AG20443 (cell line): ENCODE data around the gene SLC4A11.

Experiments
- DNase-seq: peaks from one replicate; pipeline ENCODE4 v3.0.0; 2012; ENCODE audit warnings: low spot score, mixed read lengths

The SLC4A11 gene

DNA sequence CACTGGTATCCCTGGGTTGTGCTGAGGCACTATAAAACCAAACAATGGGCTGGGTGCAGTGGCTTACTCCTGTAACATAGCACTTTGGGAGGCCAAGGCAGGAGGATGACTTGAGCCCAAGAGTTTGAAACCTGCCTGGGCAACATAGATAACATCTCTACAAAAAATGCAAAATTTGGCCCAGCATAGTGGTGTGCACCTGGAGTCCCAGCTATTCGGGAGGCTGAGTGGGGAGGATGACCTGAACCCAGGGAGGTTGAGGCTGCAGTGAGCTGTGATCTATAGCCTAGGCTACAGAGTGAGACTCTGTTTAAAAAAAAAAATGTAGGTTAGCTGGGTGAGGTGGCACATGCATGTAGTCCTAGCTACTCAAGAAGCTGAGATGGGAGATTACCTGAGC, 7.7 kb upstream of the SLC4A11 start:
- DNase-seq, result no peak

DNA sequence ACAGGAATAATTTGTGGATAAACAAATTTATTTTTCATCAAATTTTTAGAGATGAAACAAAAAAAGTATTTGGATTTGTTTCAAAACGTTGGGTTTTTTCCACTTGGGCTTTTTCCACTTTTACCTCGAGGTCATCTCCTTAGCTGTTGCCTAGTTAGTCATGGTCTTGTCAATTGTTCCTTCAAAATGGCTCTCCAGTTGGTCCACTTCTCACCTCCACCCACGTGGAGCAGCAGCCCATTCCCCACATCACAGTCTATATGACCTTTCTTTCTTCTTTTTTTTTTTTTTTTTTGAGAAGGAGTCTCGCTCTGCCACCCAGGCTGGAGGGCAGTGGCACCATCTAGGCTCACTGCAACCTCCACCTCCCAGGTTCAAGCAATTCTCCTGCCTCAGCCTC, 6.7 kb upstream of the SLC4A11 start:
- DNase-seq, result no peak

DNA sequence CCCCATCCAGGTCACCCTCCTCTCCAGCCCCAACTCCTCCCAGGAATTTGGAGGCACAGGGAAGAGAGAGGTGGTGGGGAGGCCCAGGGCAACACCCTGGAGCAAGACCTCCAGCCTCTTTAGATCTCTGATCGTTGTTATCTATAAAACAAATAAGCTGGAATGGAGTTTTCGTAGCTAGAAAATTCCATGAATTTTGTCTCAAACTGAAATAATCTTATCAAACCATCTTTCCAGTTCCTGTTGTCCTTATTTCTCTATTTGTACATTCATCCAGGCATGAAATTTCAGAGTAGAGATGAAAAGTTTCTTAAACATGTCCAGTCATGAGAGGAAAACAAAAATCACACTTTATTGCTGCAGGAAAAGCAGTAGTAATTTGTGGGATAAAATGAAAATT, 6.2 kb upstream of the SLC4A11 start:
- DNase-seq, result no peak

DNA sequence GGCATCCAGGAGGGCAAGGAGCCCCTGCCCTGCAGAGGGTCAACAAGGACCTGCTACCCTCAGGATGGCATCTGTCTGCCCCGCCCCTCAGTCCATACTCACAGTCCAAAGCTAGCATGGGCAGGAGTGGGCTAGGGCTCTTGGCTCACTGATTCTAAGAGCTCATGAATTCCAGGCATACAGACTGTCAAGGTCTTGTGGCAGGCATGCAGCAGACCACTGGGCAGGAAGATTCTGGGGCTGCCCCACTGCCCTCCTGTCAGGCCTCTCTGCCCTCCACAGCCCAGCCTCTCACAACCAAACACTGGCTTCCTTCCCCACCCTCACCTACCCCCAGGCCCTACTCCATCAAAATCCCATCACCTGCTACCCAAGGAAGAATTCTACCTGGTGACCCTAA, 5.6 kb upstream of the SLC4A11 start:
- no peak for DNase-seq

DNA sequence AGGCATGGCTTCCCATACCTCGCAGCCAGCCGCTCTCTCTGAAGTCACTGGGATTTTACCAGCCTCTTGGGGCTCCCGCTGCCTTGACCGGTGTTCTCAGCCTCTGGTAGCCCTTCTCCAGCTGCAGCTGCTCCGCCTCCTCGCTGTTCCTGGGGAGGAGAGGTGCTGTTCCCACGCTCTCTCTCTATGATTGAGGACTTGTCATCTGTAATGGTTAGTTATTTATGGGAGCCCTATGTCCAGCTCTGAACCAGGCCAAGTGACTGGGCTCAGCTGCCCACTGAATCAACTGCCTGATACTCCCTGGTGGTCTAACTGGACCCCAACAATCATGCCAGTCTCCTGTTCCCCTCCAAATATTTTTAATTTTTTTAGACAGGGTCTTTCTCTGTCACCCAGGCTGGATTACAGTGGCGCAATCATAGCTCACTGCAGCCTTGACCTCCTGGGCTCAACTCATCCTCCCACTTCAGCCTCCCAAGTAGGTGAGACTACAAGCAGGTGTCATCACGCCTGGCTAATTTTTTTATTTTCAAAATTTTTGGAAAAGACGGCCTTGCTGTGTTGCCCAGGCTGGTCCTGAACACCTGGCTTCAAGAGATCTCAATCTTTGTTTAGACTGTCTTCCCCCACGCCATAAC, 4.8 kb upstream of the SLC4A11 start:
- DNase-seq, result no peak

DNA sequence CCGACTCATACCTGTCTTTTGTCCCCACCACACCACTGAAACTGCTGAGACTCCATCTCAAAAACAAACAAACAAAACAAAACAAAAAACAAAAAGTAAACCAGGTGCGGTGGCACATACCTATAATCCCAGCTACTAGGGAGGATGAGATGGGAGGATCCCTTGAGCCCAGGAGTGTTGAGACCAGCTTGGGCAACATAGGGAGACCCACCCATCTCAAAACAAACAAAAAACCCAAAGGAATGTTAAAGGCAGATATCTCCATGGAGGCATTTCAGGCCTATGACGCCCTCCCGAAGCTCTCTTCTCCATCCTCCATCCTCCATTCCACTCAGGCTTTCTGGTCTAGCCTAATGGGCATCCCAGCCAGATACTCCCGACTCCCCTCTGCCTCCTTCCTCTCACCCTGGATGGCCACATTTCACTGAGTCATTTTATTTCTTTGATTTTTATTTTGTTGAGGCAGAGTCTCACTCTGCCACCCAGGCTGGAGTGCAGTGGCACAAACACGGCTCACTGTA, 3.2 kb upstream of the SLC4A11 start:
- no peak for DNase-seq

DNA sequence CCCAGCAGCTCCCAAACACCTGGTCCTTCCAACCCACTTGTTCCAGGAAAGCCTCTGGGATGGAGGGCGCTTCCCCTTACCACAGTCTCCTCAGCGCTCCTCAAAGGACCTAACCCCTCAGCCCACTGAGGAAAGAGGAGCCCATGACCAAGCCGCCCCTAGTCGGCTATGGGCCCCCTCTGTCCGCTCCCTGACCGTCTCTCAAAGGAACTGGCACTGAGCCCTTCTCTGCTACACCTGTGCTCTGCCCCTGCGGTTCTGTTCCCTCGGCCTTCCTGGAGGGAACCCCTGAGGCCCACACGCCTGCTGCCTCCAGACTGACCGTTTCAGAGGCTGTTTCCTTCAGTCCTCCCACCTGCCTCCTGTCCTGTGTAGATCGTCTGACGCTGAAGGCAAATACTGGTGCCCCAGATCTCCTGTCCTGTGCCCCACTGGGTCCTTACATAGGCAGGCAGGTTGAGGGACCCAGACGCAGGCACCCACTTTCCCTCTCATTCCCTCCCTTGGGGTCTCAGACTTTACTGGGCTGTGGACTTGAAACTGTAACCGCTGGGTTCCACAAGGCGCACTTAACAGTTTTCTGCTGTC, 1.9 kb upstream of the SLC4A11 start:
- no peak for DNase-seq

DNA sequence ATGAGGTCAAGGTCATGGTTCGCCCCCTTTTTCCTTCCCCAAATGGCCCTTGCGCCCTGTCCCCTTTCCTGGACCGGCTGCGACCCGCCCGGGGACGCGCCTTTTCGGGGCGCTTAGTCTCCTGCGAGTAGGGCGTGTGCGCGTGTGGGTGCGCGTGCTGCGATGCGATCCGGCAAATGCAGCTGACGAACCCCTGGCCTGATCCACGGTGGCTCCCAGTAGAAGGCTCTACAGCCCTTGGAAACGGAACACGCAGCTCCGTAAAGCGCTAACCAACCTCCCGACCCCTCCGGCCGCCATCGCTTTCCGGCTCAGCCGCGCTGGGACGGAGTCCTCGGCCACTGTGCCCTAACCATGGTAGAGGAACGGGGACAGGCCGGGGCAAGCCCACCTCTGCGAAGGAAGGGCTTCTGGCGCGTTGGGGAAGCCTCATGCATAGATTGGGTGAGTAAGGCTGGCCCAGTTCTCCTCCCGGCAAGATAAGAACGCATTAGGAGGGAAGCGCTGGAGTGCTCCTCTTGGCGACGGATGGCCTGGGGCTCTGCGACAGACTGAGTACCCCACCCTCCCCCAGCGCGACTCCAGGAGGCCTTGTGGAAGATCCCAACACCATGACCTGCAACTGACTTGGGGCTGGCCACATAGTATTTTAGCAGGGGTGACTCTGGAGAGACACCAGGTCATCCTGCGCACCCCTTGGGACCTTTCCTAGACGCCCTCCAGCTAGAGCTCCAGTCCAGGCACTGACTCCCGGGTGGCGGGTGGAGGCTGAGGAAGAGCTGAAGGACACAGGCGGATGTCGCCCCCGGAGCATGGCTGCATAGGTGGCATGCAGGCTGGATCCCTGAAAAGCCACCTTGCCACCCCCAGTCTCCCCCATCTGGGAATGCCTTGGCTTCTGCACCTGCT, 1.1 kb upstream of the SLC4A11 start:
- DNase-seq, result peak; percentile 62

DNA sequence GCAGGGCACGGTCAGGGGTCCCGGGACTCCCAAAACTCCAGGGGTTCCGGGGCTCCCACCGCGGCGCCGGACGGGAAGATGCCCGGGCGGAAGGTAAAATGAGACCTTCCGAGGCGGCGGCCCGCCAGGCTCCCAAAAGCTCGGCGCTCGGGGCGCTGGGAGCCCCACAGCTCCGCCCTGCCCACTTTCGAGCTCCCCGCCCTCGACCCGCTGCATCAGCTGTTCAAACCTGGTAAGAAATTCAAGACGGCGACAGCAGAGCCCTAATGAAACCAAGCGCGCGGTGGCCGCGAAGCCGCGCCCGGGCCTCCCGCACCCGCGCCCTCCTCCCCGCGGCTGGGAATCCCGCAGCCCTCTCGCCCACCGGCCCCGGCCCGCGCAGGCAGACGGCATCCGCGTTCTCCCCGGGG, 369 bp downstream of the SLC4A11 start:
- peak; percentile 76 for DNase-seq

DNA sequence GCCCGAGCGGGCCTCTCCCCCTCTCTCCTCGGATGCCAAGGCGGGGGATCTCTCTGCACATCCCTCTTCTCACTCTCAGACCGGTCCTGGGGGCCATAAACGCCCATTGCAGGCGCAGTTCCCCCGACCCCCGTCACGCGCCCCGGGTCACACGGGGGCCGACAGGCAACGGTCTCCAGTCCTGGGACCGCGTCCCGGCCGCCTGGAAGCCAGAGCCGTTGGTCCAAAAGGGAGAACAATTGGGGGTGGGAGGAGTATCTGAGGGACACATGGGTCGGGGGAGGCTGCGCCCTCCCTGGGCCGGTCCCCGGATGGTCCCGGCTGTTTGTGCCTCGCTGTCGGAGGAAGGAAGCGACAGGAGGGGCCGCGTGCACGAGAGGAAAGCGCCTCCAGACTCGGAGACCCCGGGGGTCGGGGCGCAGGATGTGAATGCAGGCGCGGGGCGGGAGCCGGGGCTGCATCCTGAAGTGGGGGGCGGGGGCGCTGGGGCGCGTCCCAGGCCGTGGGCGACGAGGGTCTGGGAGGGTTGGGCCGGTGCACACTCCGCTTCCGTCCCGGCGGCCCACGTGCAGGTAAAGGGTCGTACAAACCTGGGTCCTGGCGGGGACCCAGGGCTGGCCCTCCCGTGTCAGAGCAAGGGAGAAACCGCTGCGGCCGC, 903 bp downstream of the SLC4A11 start:
- DNase-seq, result no peak

DNA sequence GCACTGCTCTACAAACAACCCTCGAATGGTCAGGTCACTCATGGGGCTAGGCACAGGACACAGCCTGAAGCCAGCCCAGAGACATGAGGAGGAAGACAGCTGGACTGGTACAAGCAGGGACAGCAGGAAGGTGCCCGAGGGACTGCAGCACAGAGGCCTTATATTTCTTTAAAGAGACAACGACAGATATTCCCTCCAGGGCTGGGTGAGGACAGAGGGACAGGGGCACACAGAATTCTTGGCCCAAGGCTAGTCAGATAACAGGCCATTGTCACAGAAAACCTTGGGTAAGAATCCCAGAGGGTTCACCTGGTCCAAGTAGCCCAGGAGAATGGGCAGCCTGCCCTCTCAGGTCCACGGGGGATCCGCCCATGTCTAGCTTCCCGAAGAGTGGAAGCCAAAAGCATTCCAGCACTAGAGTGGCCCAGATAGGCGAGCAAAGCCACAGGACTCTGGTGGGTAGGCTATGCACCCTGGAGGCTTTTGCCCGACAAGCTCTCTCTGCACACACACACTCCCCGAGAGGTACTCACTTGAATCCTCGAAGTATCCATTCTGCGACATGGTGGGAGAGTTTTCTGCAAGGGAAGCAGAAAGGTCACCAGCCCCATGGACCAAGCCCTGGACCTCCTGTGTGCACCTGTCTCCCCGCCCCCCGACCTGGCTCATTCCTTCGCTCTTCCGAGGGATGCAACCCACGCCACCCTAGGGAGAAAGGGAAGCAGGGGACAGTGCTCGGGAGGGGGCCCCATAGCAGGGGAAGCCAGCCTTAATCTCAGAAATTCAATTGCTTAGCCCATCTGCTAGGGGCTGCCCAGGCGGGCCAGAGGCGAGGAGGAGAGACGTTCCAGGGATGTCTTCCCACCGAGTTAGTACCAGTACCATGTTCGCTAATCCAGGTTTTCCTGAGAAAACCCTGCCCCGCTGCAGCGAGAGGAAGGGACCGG, 1.7 kb downstream of the SLC4A11 start:
- DNase-seq, result no peak

DNA sequence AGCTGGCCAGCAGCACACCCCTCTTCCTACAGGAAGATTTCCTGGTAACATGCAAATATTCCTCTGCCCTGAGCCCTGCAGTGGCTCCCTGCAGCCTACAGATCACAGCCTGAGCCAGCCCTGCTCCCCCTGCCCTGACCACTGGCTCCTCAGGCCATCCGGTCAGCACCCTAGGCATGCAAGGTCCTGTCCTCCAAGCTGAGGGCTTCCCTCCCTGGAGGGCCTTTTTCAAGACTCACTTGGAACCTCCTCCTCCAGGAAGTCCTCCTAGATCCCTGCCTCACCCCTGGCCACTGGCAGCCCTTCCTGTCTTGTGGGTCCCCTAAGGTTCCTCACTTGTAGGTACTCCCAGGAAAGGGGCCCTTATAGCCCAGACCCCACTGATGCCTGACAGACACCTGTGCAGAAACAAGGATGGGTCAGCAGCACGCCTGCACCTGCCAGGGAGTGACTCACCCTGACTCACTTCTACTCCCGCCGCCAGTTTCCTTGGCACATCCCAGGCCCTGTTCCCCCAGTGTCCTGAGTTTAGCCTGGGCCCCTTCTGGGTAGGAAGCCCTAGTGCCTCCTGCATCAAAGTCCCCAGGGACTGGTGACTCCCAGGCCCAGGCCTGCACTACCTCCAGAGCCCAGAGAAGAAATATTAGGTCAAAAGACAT, 3.2 kb downstream of the SLC4A11 start:
- no peak for DNase-seq

DNA sequence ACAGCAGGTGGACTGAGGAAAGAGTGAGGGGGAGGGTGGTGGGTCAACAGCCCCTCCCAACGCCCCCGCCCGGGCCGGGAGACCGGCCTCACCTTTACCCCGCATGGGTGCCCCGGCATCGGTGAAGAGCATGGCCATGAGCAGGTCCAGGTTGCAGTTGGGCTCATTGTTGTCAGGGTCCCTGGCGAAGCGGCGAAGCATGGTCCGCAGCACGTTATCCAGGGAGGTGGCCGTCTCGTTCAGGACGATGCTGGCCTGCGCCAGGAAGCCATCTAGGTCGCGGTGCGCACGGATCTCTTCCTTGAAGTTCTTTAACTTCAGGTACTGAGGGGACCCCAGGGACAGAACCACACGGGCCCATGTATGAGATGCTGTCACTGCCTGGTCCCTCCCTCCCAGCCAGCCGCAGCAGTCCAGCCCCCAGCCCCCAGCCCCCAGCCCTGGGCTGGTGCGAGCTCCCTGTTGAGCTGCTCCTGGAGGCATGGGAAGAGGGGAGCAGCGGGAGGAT, 4.9 kb downstream of the SLC4A11 start:
- no peak for DNase-seq

DNA sequence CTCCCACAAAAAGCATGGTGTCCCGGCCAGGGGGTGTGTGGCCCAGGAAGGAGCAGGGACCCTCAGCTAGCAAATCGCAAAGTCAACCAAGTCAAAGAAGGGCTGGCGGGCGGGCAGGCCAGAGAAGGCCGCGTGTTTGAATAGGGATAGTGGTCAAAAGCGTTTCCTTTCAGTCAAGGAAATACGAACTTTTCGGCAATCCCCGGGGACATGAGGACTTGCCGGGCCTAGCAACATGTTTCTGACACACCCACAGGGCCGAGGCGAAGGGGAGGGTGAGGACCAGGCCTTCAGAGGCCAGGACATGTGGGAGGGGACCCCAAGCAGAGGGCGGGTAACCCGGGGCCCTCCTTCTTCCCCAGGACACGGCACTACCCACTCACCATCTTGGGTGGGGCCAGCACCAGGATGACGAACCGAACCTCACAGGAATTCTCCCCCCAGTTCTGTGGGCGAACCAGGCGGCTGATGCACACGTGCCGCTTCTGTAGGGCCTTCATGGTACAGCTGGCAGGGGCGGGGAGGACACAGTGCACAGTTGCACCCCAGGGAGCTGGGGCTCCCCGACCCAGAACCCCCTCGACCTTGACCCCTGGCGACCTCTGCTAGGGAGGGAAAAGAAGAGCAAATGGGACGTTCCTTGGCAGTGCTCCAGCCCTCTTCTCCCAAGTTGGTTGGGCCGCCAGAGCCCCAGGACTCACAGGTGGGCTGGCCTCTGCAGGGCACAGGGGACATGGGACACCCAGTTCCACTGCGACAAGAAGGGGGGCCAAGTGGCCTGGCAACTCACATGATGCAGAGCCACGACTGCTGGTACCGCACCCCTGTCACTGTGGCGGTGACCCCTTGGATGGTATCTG, 5.6 kb downstream of the SLC4A11 start:
- DNase-seq, result no peak

DNA sequence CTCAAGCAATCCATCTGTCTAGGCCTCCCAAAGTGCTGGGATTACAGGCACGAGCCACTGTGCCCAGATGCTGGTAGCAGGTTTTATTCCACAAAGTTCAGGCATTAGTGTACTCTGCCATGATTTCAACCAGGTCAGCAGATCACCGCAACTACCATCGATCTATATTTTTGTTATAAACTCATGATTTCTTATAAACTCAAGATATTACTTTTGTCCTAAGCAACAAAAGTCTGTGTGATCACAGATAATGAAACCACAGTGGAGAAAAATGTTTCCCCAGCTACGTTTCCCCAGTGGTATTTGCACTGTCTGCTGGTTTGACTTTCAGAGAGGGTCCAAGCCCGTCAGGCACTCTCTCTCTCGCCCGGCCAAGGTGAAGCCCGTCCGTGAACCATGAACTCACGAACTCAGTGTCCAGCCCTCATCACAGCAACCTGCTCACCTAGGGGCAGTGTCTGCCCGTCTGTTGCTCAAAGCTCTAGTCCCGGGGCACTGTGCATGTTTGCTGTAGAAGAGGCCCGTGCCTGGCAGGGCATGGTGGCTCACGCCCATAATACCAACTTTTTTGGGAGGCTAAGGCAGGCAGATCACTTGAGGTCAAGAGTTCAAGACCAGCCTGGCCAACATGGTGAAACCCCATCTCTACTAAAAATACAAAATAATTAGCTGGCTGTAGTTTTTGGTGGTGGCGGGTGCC, 7.0 kb downstream of the SLC4A11 start:
- DNase-seq, result no peak

DNA sequence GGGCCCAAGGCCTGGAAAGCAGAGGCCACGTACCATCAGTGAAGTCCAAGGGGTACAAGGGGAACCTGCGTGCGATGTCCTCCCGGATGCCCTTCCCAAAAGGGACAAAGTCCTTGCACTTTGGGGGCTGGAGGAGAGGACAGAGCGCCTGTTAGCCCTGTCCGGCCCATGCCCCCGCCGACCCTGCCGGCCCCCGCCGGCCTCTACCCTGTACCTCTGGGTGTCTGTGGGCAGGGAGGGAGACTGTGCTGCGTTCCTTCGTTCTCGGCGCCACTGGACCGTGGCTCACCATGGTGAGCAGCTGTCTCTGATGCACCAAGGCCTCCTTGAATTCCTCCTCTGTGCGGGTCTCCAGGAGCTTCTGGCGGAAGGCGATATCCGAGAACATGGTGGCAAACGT, 7.9 kb downstream of the SLC4A11 start:
- DNase-seq, result no peak

DNA sequence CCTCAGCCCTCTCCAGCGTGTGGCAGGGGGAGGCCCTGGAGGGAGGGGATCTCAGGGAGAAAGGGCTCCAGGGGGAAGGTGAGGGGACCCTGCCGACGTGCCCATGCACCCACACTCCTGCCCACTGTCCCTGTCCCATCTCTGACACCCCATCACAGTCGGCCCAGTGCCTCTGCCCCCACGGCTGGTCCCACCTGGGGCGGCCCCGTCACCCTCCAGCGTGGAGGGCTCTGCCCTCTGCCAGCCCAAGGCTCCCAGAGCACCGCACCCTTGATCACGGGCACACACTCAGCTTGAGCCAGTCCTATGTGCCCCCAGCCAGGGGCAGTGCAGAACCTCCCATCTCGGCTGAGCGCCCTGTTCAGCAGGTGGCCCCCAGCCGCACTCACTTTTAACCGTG, 9.2 kb downstream of the SLC4A11 start:
- no peak for DNase-seq

DNA sequence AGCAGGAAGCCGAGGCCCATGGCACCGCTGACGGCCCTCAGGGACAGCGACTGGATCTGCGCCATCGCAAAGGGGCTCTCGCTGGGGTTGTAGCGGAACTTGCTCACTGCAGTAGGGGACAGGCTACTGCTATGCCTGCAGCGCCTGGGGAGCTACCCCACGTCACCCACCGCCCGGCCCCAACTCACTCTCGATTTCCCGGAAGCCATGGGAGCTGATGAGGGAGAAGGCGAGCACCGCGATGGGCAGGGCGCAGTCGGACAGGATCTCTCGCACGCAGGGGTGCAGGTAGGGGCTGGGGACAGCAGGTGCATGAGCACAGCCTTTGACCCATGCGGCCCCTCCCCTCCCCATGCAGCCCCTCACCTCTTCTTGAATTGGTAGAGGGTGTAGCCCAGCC, 9.8 kb downstream of the SLC4A11 start:
- no peak for DNase-seq

DNA sequence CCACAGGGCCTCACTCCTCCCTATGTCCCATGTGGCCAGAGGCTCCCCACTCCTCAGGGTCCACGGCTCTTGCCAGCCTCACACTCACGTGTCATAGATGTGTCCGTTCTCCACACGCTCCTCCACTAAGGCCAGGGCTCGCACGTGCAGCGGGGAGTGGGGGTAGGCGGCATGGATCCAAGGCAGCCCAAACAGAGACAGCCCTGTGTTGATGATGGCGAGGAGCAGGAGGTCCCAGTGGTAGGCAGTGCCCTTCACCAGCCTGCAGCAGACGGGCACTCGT, 10.3 kb downstream of the SLC4A11 start:
- no peak for DNase-seq
